Stimulated activated CD4-positive, alpha-beta T cell treated with anti-CD3 and anti-CD28 coated beads, TNF-alpha, amount 100 ng/mL, for 24 hours (primary cell): ENCODE measurements around the gene ARIH1.

Experiments
- DNase-seq, 3 experiments: peaks; one replicate each; pipeline ENCODE4 v3.0.0-alpha.2; 2020; ENCODE audit warnings: low read depth in 3 of 3

ARIH1 gene

GRCh38 chr15:72540606-72541237 lies 66.6 kb downstream of the ARIH1 start:
- no peak for DNase-seq

- DNase-seq, result no peak
Measured at GRCh38 chr15:72541674-72542073, 67.5 kb downstream of the ARIH1 start.

DNA sequence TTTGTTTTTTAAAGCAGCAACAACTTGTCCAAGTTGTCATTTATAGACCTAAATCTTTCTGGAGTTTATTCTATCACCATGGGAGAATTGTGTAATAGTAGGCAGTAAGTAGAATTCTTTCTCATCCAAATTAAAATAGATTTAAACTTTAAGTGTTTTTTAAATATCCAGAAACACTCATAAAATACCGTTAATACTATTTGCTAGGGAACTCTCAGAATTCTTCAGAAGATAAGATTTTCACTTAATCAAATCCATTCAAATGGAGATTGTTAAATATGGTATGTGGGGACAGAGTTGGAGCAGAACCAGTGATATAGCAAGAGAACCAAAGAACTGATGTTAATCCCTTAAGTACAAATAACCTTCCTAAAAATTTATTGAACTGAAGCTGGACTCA lies 71.0 kb downstream of the ARIH1 start:
- no peak for DNase-seq

- DNase-seq, result peak; percentile 8 to 28 (median 22)
Measured at GRCh38 chr15:72554471-72555425, 80.6 kb downstream of the ARIH1 start.

GRCh38 chr15:72559781-72560180 lies 85.7 kb downstream of the ARIH1 start:
- no peak for DNase-seq

GRCh38 chr15:72560458-72560857 lies 86.3 kb downstream of the ARIH1 start:
- DNase-seq, result no peak

GRCh38 chr15:72562386-72562785 lies 88.3 kb downstream of the ARIH1 start:
- no peak for DNase-seq

DNA sequence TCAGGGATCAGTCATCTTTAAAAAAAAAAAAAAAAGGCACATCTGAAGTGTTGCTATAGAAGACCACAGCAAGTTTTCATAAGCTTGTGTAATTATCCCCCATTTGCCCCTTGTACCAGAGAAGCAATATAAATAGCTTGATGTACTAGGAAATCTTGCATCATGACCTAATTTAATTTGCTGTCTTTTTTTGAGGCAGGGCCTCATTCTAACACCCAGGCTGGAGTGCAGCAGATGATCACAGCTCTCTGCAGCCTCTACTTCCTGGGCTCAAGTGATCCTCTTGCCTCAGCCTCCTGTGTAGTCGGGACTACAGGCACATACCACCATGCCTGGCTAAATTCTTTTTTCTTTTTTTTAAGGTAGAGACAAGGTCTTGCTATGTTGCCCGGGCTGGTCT lies 88.7 kb downstream of the ARIH1 start:
- DNase-seq, result no peak

- no peak for DNase-seq
Measured at GRCh38 chr15:72564091-72564490, 90.0 kb downstream of the ARIH1 start.

DNA sequence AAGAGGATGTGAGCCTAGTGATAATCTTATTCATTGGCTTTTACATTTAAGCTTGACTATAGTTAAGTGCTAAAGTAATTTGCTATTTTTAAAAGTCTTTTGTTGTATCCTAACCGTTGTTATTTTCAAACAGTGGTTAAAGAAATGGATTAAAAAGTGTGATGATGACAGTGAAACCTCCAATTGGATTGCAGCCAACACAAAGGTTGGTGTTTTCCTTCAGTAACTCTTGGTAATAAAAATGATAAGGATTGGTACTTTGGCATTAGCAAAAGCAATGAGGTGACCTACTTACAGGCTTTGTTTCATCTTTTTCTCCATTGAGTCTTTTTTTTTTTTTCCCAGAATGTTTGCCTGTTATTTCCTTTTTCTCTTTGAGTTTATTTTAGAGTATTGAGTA lies 92.8 kb downstream of the ARIH1 start:
- no peak for DNase-seq

GRCh38 chr15:72570059-72570458 lies 95.9 kb downstream of the ARIH1 start:
- no peak for DNase-seq

DNA sequence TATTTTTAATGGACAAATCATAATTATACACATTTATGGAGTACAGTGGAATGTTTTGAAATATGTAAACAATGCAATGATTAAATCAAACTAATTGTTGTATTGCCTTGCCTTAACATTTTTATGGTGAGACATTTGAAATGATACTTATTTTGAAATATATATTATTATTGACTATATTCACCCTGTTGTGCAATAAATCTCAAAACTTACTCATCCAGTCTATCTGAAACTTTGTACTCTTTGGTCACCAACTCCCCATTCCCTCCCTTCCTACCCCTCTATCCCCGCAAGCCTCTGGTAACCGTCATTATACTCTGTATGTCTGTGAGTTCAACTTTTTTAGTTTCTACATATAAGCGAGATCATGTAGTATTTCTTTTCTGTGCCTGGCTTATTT lies 105.7 kb downstream of the ARIH1 start:
- no peak for DNase-seq

GRCh38 chr15:72584006-72584405 lies 109.9 kb downstream of the ARIH1 start:
- no peak for DNase-seq

DNA sequence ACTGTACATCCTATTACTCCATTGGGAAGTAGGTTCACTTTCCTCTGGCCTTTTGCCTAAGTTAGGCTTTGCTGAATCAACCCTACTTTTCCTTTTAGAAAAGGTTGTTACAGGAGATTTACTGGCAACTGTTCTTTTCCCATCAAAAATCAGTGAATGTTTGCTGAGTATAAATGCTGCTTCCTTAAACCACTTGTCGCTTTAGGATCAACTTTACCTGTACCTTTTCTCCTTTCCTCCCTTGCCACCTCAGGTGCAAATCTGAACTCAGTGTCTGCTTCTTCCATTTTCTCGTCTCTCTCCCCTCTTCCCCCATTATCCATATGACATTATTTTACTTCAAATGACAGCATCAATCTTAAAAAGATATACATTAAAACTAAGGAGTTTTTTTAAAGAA lies 110.9 kb downstream of the ARIH1 start:
- DNase-seq, result no peak

DNA sequence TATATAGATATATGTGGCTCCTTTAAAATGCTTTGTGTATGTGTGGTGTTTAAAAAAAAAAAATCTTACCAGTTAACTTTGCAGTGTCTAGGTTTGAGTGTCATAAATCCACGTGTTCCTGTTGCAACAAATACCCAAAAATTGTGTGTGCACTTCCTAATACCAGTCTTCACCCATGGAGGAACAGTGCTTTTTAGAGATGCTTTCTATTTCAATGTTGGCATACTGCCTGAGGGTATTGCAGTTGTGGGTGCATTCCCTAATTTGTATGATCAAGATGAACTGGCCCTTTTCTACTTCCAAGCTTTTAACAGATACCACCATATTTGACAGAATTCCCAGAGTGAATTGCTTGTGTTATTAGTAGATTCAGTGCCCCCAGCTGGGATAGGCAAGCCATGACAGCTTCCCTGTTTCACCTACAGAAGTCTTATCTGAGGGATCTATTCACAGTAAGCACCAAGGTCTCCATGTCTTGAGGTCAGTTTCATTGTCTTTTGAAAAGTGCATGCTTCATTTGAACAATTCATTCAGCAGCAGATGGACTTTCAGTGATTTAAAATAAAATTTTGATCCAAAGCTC lies 111.4 kb downstream of the ARIH1 start:
- no peak for DNase-seq

- no peak for DNase-seq
Measured at GRCh38 chr15:72588096-72588495, 114.0 kb downstream of the ARIH1 start.

DNA sequence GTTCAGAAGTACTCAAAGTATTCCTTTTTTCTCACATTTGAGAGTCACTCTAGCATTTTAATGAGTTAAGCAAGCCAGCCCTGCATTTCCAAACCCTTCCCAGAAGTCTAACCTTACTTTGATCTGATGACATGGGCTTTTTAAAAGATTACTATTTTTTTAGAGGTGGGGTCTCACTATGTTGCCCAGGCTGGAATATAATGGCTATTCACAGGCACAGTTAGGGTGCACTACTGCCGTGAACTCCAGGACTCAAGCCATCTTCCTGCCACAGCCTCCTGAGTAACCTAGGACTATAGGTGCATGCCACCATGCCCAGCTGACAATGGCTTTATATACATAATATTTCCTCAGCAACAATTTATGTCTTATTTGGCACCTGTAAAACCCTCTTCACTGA lies 116.3 kb downstream of the ARIH1 start:
- no peak for DNase-seq

- DNase-seq, result no peak
Measured at GRCh38 chr15:72591361-72591760, 117.2 kb downstream of the ARIH1 start.

DNA sequence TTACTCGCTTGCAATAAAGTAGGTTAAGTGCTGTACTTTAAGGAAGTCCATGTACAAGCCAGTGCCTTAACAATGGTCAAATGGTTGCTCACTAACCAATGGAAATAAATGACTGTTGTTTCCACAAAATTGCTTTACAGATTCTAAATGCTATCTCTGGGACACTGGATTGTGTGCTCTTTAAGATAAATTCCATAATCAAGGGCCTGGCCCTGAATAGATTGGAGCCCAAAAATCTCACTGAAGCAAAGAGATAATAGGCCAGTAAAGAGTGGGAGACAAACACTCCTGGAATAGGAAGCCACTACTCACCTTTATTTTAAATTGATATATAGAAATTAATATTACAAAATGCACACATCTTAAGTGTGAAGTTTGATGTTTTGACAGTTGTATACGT lies 118.0 kb downstream of the ARIH1 start:
- DNase-seq, result no peak

GRCh38 chr15:72592676-72593075 lies 118.5 kb downstream of the ARIH1 start:
- no peak for DNase-seq

DNA sequence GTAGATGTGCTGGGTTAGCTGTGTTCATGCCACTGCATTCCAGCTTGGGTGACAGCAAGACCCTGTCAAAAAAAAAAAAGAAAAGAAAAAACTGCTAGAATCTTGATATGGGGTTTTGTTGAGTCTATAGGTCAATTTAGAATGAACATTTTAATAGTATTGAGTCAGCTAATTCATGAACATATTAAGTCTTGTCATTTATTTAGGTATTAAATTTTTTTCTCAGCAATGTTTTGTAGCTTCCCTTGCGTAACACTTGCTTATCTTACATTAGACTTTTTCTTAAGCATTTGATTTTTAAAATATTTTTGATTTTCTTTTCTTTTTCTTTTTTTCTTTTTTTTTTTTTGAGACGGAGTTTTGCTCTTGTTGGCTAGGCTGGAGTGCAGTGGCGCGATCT lies 119.7 kb downstream of the ARIH1 start:
- no peak for DNase-seq

- peak in 1 of 3 experiments; percentile 3 for DNase-seq
Measured at GRCh38 chr15:72599855-72600464, 125.8 kb downstream of the ARIH1 start.
